Stimulated activated CD8-positive, alpha-beta memory T cell treated with anti-CD3 and anti-CD28 coated beads, Interleukin-12 subunit alpha, Interleukin-12 subunit beta, amount 100 ng/mL, for 1 hour (primary cell): ENCODE data around the gene OSBP2.
"Not testable (repeated sequence)": the region's sequence is repeated elsewhere in the genome, so short reads cannot be mapped to it uniquely, and the experiment has no call there.

Experiments used
- DNase-seq: peaks from one replicate; pipeline ENCODE4 v3.0.0-alpha.2; 2020; ENCODE audit warnings: low read depth

Gene OSBP2

DNA sequence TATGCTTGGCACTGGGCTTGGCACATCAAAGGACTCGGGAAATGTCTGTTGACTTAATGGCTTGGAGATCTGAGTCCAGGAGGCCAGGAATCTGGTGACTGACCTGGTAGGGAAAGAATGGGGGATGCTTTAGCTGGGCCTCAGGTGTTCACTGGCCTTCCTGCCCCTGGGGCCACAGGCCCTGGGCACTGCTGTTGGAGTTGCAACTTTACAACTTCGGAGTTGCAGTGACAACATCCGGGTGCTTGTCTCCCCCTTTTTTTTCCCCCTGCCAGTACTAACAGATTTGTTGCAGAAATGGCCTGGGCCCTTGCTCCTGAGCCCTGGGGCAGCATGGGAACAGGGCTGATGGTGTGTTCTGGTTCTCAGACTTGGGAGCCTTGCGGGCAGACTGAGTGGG lies 23.8 kb downstream of the OSBP2 start:
- no peak for DNase-seq

DNA sequence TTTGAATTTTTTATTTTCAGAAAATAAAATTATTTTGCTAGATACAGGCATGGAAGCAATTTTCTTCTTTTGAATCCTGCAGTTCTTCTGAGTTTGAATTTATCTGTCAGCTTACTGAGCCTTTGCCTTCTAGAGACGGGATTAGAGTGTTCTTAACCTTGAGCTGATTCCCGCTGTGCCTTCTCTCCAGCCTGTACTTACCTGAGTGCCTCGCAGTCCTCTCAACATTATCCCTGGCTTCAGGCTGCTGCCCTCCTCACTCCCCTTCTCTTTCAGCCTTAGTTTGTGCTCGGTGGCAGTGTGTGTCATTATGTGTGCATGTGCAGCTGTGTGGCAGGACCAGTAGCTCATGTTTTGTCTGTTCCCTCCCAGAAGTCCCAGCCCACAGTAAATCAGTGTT lies 24.3 kb downstream of the OSBP2 start:
- no peak for DNase-seq

DNA sequence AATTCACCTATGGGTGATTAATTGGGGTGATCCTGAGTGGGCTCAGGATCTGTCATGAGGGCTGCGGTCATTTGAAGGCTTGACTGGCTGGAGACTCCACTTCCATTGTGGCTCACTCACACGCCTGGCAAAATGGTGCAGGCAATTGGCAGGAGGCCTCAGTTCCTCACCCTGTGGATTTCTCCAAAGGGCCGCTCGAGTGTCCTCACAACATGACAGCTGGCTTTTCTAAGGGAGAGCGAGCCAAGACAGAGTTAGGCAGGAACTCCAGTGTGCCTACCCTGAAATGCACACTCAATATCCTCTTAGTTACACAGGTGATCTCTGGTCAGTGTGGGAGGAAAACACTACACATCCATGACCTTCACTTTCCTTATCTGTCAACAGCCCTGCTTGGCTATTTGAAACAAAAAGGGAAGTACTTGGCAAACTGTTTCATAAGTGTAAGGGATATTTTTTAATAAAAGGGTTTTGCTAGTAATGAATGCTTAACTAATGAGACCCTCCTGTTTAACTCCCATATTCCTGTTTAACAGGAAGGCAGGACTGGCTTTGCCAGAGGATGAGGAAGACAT lies 25.7 kb downstream of the OSBP2 start:
- no peak for DNase-seq

DNA sequence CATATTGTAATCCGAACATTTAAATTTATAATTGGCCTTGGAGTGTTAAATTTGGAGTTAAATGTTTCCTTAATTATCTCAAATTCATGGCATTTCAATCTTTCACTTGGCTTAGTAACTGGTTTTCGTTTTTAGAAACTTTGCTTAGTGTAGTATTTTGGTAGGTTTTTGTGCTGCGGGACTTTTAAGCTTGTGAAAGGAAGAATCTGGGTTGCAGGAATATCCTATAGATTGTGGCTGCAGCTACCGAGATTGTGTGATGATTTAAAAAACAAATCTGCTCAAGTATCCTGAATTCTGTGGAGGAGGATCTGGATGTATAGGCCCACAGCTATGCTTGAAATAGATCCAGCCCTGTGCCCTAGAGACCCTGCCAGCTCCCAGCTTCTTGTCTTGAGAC lies 27.1 kb downstream of the OSBP2 start:
- DNase-seq, result no peak

DNA sequence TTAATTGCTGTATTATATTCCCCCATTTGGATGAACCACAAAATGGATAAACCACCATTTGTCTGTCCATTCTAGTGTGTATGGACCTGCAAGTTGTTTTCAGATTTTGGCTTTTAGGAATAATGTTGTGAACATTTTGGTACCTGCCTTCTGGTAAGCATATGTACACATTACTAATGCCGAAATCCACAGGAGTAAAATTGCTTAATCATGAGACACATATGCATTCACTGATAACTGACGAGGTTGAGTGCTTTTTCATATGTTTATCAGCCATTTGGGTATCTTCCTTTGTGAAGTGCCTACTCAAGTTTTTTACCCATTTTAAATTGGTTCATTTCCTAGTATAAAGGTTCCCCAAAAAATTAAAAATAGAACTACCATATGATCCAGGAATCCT lies 34.2 kb downstream of the OSBP2 start:
- DNase-seq, result no peak

DNA sequence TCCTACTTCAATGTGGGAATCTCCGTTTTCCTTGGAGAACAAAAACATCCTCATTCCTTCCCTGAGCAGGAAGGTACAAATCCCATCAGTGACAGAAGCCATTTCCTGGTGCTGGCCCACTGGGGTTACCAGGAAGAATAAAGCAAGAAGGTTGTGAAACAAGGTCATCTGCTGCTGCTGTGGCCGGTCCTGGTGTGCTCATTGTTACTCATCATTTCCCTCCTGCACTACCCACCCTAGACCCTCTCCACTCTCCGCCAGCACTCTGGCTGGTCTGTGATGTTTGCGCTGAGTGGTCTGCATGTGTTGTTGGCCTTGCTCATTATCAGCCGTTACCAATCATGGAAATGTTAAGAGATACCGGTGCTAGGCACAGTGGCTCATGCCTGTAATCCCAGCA lies 37.0 kb downstream of the OSBP2 start:
- no peak for DNase-seq

DNA sequence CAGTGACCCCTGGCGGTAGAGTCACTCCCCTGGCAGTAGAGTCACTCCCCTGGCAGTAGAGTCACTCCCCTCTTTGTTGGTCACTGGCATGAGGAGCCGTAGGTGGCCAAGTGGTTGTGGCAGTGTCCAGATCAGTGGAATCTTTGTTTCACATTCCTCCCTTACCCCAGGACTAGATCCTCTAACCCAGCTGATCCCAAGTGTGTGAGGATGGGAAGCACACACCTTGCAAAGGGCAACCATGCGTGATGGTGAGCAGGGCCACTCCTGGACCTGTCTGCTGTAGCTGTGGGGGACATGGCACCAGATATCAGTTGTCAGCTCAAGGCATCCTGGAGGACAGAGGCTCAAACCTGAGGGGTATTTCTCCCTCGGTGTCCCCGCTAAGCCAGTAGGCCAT lies 37.8 kb downstream of the OSBP2 start:
- DNase-seq, result no peak

DNA sequence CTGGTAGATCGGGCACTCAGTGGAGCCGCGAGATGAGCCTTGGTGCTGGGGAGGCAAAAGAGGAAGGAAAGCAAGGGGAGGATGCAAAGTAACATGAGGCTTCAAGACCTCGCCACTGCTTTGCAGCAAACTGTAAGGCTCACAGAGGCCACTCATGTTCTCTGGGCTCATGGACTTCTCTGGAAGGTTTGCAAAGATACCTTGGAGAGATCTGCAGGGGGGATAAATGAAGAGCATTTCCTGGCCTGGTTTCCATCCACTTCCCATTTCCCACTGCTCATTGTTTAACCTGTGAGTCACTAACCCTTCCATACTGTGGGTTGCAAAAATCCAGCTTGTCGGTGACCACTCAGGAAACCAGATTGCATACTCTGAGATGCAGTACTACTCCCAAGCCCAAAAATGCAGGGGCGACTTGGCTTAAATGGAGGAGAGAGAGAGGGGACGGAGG lies 38.5 kb downstream of the OSBP2 start:
- DNase-seq, result no peak

DNA sequence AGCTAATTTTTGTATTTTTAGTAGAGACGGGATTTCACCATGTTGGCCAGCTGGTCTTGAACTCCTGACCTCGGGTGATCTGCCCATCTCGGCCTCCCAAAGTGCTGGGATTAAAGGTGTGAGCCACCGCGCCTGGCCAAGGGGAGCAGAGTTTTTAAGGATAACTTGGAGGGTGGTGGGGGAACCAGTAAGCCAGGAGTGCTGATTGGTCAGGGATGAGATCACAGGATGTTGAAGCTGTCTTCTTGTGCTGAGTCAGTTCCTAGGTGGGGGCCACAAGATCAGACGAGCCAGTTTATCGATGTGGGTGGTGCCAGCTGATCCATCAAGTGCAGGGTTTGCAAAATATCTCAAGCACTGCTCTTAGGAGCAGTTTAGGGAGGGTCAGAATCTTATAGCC lies 45.3 kb downstream of the OSBP2 start:
- DNase-seq, result not testable (repeated sequence)

DNA sequence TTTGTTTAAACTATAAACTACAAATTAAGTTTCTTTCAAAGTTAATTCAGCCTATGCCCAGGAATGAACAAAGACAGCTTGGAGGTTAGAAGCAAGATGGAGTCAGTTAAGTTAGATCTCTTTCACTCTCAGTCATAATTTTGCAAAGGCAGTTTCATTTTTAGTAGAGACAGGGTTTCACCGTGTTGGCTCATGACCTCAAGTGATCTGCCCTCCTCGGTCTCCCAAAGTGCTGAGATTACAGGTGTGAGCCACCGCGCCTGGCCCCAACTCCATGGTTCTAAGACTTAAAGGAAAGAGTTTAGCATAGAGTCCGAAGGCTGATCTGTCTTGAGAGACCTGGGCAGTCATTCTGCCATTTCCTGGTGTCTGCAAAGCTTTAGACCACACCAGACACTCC lies 45.8 kb downstream of the OSBP2 start:
- not testable (repeated sequence) for DNase-seq

DNA sequence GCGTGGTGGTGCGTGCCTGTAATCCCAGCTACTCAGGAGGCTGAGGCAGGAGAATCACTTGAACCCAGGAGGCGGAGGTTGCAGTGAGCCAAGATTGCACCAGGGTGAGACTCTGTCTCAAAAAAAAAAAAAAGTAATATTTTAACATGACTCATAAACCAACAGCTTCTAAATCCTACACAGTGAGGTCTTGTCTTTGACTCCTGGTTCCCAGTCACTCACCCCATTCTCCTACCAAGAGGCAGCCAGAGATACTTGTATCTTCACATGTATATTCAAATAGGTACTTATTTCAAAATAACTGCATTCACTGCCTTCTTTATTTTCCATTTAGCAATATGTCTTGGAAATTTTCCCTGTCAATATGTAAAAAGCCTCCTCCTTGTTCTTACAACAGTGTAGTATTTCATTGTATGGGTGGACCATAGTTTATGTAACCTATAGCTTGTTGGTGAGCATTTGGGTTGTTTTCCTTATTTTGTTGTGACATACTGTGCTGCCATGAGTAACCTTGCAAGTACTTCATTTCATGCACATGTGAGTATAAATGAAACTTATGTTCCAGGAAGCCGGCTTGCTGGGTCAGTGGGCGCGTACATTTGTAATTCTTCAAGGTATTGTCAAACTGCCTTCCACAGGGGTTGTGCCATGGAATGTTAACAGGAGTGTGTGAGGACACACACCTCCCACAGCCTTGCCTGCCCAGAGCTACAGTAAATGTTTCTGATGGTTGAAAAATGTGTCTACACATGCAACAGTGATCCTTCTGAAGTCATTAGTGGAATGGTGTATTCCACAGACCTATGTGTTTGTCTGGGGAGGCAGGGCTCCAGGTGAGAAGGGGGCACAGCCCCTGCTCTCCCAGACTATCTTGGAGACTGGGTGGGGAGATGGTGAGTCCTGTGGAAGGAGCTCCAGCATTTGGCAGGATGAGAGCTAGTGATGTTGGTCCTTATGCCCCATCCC lies 47.9 kb downstream of the OSBP2 start:
- no peak for DNase-seq

DNA sequence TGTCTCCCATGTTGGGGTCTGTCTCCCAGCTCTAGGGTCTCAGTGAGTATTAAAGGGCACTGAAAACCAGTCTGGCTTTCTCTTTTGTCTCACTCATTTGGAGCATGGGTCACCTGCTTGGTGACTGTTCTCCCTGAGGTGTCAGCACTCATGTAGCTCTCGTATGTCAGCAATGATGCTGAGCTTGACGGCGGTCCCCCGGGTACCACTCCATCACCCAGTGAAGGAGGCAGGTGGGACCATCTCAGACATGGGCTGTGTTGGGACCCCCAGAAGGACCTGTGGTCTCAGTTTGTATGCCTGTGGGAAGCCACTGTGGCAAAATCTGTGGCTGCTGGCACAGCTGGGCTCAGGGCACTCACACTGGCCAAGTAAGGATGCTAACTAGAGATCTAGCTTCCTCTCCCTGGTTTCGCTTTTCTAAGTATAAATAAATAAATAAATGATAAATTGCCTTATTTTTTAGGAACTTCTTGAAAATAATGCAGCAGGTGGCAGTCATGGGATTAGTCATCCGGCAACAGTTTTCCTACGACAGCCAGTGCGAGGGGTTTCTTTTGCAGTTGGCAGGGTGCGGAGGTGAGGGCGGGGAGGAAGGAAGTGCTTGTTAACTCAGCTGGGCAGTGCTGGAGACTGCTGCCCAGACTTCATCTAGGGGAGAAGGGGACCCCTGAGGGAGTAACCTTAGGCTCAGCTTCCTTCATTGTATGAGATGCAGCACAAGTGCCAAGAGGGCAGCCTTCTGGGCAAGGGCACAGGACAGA lies 48.8 kb downstream of the OSBP2 start:
- no peak for DNase-seq

DNA sequence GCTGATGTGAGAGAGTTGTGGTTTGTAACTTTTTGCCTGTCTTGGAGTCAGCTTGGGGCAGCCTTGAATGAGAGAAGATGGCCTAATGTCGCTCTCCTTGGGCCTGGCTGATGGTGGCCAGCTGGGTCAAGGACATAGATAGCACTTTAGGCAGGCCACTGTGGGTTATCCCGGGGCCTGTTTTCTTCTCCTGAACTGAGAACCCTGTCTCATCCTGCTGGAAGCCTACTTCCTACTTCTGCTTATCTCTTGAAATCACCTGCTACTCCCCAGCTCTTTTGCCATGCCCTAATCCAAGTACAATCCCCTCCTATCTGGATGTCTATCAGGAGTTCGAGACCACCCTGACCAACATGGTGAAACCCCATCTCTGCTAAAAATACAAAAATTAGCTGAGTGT lies 49.5 kb downstream of the OSBP2 start:
- DNase-seq, result no peak

DNA sequence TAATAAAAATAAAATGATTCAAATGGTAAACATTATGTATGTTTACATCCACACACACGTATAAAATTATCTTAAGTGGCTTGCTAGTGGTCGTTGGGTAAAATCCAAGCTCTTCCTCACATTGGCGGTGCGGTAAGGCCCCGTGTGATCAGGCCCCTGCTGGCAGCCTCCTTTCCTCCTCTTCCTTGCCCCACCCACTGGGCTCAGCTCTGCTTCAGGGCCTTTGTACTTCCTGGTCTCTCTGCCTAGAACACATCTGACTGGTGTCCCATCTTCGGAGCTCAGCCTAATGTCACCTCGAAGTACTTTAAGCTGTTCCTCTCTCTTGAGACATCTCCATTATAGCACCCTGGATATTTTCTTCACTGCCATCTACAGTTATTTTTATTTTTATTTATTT lies 52.8 kb downstream of the OSBP2 start:
- no peak for DNase-seq

DNA sequence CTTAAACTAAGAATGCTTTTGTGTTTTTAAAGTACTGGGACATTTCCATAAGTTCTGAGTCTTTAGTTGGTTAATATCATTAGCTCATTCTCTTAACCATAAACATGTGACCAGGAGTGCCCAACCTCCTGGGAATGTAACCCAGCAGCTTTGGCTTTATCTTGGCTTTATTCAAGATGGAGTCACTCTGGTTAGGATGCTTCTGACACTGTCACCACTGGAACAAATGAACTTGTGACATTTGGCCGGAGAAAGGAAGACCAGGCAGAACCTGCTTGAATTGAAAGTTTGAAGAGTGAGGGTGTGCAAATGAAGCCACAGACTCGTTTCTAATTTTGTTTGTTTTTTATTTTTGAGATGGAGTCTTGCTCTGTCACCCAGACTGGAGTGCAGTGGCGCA lies 54.6 kb downstream of the OSBP2 start:
- DNase-seq, result no peak

DNA sequence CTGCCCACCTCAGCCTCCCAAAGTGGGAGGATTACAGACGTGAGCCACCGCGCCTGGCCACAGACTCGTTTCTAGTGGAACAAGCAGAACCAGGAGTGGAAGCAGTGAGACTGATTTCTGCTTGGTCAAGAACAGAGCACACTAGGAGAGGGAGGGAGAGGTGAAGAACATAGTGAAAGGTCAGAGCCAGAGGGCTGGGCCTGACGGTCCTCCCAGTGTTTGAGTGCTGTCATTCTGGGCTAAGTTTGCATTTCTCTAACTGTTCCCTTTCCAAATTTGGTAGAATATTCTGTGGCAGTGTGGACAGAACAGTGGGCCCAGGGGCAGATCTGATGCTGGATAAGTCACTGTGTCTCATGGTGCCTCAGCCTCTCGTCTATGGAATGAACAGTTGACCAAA lies 55.2 kb downstream of the OSBP2 start:
- DNase-seq, result no peak

DNA sequence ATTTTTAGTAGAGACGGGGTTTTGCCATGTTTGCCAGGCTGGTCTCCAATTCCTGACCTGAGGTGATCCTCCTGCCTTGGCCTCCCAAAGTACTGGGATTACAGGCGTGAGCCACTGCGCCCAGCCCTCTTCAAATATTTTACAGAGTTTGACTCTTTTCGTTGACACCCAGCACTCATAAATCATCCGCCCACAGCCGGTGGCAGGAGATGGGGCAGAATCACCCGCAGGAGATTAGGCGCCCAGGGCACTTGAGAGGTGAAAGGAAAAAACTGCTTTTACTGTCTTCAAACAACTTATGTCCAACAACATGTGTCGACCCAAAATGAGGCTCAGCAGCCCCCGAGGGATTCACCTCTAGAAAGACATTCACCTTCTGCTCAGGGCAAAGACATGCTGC lies 56.9 kb downstream of the OSBP2 start:
- no peak for DNase-seq

DNA sequence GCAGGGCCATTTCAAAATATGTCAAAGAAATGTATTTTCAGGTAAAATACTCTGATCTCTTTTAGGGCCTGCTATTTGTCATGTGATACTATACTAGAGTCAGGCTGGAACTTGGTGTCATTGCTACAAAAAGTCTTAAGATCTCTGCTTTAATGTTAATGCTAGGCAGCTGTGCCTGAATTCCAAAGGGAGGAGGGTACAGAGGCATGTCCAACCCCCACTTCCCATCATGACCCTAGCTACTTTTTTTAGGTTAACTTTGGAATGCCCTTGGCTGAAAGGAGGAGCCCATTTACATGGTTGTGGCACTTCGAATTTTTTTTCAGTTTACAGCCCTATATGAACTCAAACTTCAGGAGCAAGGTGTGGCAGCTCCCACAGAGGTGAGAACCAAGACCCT lies 58.1 kb downstream of the OSBP2 start:
- no peak for DNase-seq

DNA sequence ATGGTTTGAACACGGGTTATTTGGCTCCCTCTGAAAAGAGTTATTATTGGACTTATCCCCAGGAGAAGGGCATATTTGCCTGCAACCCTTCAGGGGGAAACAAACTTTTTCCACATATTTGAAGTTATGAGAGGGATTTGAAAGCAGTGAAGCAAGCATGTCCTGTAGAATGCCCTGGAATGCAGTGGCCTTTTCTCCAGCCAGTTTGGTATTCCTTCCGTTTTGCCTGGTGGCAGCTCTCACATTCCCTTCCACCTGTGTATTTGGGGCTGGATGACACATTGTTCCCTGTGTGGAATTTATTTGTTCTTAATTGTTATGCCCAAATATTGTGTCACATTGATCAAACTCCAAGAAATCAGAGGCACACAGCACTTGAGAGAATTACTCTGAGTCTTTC lies 59.0 kb downstream of the OSBP2 start:
- no peak for DNase-seq

DNA sequence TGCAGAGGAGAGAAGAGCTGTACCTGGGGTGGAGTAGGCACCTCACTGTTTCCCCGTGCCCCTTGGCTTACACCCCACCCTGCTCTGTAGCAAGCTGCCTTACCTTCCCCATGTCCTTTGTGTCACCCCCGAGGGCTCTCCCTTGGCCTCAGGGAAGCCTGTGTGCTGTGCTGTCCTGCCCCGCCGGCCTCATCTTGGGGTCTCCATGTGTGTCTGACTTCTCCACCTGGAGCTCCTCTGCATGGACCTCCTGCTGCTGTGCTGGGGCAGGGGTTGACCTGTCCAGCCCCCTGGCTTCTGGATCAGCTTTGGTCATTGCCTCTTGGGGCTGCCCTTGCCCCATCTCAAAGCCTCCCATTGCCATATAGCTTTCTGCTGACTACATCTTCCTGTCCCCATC lies 59.8 kb downstream of the OSBP2 start:
- DNase-seq, result no peak

DNA sequence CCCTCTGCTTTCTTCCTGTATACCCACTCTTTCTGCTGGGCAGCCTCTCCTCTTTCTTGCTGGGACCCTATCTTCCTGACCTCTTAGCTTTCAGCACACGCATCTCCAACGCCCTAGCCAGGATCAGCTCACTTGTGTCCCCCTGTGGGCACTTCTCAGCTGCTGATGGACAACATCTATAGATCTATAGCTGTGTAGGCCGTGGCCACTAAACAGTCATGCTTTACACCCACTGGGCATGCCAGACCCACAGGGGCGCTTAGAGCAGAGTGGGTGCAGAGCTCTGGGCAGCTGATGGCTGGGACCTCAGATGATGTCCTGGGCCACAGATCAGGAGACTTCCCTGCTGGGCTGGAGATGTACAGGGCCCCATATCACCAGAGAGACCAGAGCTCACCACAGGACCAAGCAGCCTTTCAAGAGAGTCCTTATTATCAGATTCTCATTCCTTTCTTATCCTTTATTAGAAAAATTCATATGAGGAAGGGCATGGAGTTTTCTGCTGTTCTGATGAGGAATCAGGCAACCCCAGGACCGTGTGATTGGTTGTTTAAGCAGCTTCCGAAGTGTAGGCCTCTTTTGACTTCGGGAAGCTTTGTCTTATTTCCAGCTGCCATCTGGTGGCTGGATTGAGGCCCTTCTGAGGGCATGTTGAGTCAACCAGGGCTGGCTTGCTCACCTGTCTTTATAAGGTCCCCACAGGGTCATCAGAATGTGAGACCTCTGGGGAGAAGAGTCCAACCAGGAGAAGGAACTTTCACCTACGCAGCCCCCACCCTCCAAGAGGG lies 60.5 kb downstream of the OSBP2 start:
- peak; percentile 25 for DNase-seq

DNA sequence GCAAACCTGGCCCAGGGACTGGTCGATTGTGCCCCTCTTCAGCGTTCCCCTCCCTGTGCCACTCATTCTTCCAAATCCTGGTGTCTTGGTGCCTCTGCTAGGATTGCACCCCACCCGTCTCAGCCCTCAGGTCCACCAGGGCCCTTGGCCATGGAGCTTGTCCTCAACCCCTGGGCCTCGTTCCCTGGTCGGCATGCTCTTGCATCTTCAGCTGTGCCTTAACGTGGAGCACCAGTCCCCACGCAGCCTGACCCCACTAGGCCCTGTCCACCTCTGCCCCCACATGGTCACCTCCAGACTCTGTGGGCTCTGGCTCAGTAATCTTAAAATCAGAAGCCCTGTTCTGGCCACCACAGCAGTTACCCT lies 61.1 kb downstream of the OSBP2 start:
- DNase-seq, result no peak
